Measurements from ENCODE around the gene KIF5C.

KIF5C gene

DNA sequence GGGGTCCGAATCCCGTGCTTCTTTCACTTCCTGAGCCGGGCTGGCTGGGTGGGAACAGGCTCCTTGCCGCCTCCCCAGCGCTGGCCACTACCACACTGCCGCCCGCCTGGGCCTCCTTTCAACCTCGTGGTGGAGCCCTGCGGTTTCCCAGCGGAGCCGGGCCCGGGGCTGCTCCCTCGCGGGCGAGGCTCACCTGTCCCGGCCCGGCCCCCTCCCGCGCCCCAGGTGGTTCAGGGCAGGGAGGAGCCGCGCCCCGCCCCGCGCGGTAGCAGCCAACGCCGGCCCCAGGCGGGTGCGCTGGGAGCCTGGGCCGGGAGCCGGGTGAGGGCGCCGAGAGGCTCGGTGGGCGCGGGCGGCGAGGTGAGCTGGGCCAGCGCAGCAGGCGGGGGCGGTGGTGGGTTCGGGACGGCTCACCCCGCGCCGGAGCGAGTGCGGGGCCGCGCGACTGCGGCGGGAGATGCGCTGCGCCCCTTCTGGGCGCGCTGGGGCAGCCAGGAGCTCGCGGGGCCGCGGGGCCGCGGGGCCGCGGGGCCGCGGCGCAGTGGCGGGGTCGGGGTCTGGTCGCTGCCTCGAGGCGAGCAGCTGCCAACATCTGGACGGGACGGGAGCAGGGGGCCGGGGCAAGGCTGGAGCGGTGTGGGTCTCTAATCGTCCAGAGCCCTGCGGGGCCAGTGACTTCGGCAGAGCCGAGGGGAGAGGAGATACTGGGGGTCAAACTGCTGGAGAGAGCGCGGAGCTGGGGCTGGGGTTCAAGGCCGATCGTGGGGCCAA lies 163.6 kb downstream of the KIF5C start, which contains the start of gene LYPD6B:
LYPD6B (plus strand) TSS at position 258 of the 771 bp plus-strand sequence. CDS start 92,250 bp downstream, outside the sequence.
- H3K4me3 ChIP-seq (ENCODE audit: low read depth, low read length) = peak within 1 kb of the TSS; percentile 65
- TF ChIP-seq, protein P1, sequence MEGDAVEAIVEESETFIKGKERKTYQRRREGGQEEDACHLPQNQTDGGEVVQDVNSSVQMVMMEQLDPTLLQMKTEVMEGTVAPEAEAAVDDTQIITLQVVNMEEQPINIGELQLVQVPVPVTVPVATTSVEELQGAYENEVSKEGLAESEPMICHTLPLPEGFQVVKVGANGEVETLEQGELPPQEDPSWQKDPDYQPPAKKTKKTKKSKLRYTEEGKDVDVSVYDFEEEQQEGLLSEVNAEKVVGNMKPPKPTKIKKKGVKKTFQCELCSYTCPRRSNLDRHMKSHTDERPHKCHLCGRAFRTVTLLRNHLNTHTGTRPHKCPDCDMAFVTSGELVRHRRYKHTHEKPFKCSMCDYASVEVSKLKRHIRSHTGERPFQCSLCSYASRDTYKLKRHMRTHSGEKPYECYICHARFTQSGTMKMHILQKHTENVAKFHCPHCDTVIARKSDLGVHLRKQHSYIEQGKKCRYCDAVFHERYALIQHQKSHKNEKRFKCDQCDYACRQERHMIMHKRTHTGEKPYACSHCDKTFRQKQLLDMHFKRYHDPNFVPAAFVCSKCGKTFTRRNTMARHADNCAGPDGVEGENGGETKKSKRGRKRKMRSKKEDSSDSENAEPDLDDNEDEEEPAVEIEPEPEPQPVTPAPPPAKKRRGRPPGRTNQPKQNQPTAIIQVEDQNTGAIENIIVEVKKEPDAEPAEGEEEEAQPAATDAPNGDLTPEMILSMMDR (IDR thresholded peaks at IDR 0.05; ENCODE audit: insufficient read depth, low read depth, low read length, missing control alignments) = peak; percentile 17
- peak; percentile 51 for DNase-seq (ENCODE audit: low read depth)

DNA sequence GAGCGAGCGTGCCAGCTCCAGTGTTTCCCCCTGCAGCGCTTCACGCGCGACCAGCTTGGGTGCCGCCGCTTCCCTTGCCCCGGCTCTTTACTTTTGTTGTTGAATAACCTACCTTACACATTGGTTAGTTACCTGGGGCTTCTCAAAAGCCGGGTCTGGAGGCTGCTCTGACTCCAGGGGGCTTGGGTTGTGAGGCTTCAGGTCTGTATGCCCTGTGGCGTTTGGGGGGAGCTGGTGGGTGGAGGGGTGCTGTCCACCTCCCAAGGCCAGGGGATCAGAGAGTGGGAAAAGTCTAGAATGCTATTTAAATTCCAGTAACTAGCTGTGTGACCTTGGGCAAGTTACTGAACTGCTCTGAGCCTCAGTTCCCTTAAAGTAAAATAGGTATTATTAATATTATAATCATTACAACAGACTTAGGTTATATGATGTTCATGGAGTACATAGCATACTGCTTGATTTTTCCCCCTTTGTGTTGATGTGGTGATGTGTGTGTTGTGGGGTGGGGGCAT lies 164.2 kb downstream of the KIF5C start:
- H3K4me3 ChIP-seq (ENCODE audit: low read depth, low read length) = peak overlapping the region; percentile 65

DNA sequence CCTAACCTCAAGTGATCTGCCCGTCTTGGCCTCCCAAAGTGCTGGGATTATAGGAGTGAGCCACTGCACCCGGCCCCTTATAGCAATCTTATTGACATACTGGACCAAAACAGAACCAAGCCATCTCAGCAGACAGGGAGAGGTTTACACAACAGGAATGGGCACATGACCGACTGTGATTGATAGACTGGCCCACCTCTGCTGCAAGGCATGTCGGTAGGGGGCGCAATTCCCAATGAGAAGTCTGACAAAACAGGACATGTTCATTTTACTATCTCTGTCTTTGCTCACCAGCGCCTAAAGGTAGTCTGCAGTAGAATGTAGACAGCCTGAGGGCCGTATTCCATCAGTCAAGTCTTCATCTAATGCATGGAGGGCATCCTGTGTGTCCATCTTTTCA lies 165.4 kb downstream of the KIF5C start:
- H3K4me3 ChIP-seq (ENCODE audit: low read depth, low read length) = no peak overlapping the region
- peak; percentile 90 for DNase-seq (ENCODE audit: low read depth)
- TF ChIP-seq, protein P1 (IDR thresholded peaks at IDR 0.05; ENCODE audit: insufficient read depth, low read depth, low read length, missing control alignments) = peak; percentile 80

More for the DNA sequence above, 164.2 kb downstream of the KIF5C start:
- DNase-seq (ENCODE audit: low read depth) = peak; percentile 27
- TF ChIP-seq, protein P1 (IDR thresholded peaks at IDR 0.05; ENCODE audit: insufficient read depth, low read depth, low read length, missing control alignments) = no peak

DNA sequence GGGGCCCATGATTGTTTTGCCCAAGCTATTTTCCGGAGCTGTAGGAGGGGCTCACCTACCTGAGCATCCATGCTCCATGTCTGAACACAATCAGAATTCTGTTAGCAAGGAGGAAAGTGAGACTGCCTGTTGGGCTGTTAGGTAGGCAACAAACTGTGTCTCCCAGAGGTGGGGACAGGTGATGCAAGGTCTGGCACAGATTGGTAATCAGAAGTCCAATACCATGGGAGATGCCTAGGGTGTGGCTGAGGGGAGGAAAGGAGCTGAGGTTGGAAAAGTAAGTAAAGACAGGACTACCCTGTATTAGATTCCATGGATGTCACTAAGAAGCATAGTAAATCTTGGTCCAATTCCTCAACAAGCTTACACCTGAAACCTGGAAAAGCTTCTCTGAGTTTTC lies 166.5 kb downstream of the KIF5C start:
- H3K4me3 ChIP-seq (ENCODE audit: low read depth, low read length) = no peak overlapping the region
- no peak for DNase-seq (ENCODE audit: low read depth)
- TF ChIP-seq, protein P1 (IDR thresholded peaks at IDR 0.05; ENCODE audit: insufficient read depth, low read depth, low read length, missing control alignments) = no peak

DNA sequence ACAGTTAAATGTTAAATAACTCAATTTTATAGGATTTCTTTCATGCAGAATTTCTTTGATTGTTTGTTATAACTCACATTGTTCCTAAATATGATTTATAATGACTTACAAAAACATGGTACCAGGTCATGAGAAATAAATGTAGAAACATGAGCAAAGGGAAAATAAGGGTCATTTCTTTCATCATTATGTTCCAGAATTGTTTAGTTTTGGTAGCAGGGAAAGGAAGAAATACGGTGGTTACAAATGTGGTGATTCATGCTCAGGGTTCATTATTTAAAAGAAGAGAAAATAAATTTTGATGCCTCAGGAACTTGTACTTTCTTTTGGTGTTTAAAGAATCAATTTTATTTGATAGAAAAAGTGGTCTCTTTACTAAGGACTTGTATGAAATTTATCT lies 167.9 kb downstream of the KIF5C start:
- H3K4me3 ChIP-seq (ENCODE audit: low read depth, low read length) = no peak overlapping the region
- DNase-seq (ENCODE audit: low read depth) = no peak
- TF ChIP-seq, protein P1 (IDR thresholded peaks at IDR 0.05; ENCODE audit: insufficient read depth, low read depth, low read length, missing control alignments) = no peak

DNA sequence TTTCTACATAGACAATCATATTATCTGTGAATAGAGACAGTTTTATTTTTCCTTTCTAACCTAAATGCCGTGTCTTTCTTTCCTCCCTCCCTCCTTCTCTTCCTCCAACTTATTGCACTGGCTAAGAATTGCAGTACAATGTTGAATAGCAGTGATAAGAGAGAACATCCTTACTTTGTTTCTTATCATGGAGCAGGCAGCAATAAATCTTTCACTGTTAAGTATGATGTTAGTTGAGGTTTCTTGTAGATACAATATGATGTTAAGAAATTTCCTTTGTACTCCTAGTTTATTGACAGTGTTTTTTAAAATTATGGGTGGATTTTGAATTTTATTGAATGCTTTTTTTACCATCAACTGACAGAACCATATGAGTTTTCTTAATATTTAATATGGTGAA lies 169.5 kb downstream of the KIF5C start:
- no peak overlapping the region for H3K4me3 ChIP-seq (ENCODE audit: low read depth, low read length)
- TF ChIP-seq, protein P1 (IDR thresholded peaks at IDR 0.05; ENCODE audit: insufficient read depth, low read depth, low read length, missing control alignments) = no peak
- no peak for DNase-seq (ENCODE audit: low read depth)
